Fibroblast of upper back skin (primary cell): Measurements from ENCODE around the gene AUTS2.

ENCODE experiments used
- DNase-seq: peaks from one replicate; pipeline ENCODE4 v3.0.0-alpha.2; 2013

Gene AUTS2

DNA sequence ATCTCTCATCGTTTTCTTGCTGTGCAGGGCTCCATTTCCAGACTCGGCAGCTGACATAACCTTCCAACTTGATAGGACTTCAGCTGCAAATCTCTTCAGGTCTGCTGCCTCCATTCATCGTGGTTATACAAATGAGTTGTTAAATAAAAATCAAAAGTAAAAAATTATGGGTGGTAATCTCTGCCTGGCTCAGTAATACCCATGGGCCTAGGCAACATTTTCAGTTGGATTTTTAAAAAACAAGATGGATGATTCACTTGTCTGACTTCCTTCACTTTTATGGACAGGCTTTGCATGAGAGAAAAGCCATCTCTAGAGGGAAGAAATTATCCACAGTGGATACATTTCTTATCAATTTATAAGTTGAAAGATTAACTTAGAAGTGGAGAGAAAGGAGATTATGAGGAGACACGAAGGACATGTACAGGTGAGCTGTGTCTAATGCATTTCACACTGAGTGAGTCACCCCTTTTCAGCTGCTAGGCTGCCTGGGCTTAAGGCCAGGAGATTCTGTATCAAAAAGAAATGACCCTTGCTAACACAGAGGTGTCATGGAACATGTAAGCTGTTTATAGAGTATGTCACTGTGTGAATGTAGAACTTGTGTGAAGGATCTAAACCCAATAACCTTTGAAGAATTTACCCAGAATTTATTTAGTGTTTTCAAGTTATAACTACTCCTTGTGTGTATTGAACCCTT lies 495.1 kb downstream of the AUTS2 start:
- peak; percentile 56 for DNase-seq

DNA sequence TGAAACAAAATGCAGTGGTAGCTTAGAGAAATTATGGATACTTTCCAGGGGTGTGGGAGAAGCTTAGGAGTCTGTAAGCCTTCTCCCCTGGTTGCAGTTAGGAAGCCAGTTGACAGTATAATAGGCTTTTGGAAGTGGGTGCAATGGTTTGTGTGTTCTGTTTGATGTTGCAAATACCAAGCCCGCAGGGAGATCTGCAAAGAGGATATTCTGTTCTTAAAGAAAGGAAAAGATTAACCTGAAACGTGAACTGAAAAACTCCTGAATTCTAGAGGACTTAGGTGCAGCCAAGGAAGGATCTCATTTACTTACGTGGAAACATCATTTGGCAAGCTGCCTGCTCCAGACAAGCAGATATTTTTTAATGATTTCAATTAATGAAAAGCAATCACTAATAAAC lies 496.6 kb downstream of the AUTS2 start:
- no peak for DNase-seq

- no peak for DNase-seq
Measured at GRCh38 chr7:70097645-70098044, 499.4 kb downstream of the AUTS2 start.

DNA sequence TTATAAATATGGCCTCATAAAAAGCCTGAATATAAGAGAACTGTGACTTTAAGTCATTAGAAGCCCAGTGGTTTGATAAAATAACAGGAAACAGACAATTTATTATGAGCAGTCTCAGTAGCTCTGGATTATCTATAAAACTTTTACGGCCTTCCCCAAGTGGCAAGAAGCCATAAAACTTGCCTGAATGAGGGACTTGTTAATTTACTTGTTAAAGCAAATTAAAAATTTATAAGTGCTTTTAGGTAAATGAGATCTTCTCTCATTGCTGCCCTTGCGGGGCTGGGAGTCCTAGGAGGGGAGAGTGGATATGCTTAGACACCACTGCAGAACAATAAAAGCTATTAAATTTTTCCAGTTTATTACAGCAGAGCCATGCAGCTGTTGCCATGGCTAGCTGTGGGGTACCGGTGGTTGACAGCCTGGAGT lies 499.9 kb downstream of the AUTS2 start:
- no peak for DNase-seq

DNA sequence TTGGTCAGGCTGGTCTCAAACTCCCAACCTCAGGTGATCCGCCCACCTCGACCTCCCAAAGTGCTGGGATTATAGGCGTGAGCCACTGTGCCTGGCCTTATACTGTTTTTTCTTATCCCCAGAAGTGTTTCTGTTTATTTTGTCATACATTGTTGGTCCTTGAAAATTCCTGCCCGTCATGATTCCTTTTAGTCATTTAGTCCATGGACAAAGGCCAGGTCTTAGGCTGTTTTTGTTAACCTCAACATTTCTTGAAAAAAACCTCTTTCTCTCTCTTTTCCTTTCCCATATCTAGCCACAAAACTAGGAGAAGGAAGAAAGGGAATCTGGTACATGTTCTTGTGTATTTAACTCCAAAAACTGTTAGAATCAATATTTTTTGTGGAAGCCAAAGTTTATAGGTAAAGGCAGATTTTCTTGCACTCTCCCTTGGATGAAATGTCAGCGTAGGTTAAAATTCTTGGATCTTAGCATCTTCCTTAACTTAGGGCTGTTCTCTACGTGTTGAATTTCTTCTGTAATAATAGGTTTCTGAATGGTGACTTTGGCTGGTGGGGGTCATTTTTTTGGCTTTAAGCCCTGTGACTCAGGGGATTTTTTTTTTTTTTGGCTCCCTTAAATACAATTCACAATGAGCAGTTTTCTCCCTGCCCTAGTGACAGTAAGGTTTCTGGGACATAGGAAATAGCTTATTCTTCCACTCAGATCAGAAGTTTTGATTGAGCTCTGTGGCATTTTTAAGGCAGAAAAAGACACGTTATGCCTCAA lies 500.8 kb downstream of the AUTS2 start:
- no peak for DNase-seq

GRCh38 chr7:70104243-70104642 lies 506.0 kb downstream of the AUTS2 start:
- DNase-seq, result peak; percentile 84

GRCh38 chr7:70113078-70113477 lies 514.8 kb downstream of the AUTS2 start:
- no peak for DNase-seq

- peak; percentile 86 for DNase-seq
Measured at GRCh38 chr7:70113536-70113935, 515.3 kb downstream of the AUTS2 start.

- DNase-seq, result peak; percentile 67
Measured at GRCh38 chr7:70114806-70115205, 516.5 kb downstream of the AUTS2 start.

DNA sequence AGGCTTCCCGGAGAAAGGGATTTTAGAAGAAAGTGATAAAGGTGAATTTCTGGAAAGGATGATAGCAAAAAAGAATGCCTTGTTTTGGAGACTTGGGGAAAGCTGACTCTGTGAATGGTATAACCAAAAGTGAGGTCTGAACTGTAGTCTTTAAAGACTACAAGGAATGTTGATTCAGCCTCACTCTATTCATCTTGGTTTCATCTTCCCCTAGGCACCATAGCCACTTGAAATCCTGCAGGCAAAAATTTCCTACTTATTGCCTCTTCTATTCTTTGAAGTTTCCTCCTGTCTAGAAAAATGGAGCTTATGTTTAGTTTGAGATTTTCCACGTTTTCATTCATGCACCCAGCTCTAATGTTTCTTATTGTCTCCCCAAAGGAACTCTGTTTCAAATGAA lies 518.0 kb downstream of the AUTS2 start:
- no peak for DNase-seq

- DNase-seq, result no peak
Measured at GRCh38 chr7:70116867-70117266, 518.6 kb downstream of the AUTS2 start.

- no peak for DNase-seq
Measured at GRCh38 chr7:70120851-70121250, 522.6 kb downstream of the AUTS2 start.

GRCh38 chr7:70131817-70132216 lies 533.5 kb downstream of the AUTS2 start:
- peak; percentile 51 for DNase-seq

- no peak for DNase-seq
Measured at GRCh38 chr7:70132226-70132851, 534.1 kb downstream of the AUTS2 start.

GRCh38 chr7:70132852-70133690 lies 534.8 kb downstream of the AUTS2 start:
- DNase-seq, result peak; percentile 28

GRCh38 chr7:70134029-70134770 lies 535.9 kb downstream of the AUTS2 start:
- DNase-seq, result peak; percentile 87

DNA sequence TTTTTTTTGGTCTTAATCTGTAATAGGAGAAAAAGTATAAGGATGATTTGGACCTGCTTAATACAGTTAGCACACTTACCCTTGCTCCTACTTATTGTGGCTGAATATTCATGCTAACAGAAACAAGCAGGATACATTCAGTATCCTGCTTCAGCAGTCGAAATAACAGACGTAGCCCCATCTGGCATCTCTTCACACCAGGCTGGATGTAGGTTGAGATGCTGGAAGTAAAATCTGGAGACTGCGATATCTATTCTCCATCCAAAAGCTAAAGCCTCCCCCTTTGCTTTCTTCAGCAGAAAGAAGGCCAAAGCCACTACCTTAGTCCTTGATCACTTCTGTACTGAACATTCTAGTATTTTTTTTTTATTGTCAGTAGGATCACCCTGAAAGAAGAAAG lies 537.4 kb downstream of the AUTS2 start:
- DNase-seq, result no peak

DNA sequence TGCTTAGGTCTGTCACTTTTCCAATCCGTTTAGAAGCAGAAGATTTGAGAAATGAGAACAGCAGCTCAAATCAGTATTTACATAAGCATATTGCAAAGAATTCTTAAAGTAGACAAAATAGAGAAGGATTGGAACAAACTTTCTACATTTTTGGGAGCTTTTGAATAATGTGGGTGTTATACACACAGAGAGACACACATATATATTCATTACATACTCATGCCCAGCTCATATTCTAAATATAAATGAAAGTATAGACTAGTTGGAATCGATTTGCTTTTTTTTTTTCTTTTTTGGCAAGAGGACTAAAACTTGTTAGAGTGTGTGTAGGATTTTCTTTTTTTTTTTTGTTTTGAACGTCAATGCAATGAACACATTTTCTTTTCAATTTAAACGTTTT lies 538.9 kb downstream of the AUTS2 start:
- no peak for DNase-seq

DNA sequence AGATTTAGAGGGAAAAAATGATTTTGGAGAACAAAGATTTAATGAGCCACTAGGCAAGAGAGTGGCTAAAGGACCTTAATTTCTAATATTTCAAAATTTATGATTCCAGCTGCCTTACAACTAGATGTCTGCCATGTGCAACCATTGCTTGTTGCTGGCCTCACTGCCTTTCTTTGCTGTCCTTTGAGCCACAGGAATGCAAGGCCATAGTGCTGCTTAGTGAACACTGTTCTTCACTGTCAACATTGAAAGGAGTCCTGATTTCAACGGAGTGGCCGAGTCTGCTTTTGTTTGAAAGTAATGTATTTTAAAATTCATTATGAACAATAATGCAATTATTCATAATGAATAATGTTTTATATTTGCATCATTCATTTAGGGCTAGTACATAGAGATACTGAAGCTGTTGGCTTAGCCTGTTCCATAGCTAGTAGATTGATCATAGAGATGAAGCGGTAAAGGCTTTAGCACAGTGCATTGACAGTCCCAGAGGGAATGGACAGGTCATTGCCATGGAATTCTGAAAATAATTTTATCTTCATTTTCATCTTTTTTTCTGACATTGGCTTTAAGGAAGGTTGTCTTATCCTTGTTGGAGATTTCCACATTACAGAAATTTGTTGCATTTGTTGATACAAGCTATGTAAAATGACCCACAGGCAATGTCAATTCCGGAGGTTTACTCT lies 544.1 kb downstream of the AUTS2 start:
- DNase-seq, result peak; percentile 61

GRCh38 chr7:70143075-70144044 lies 545.1 kb downstream of the AUTS2 start:
- peak; percentile 92 for DNase-seq
